ENCODE results near the gene BCL2L12. TPM values are rescaled to one million over a fixed set of nuclear protein-coding genes. Genes with fewer than 3 reads are reported as not detected.

Gene BCL2L12
- total and polyA plus RNA-seq, 2 donors (not counting 3 experiments of a cell fraction or from before 2014, with no cell fraction given): 49.8 to 58.5 TPM

DNA sequence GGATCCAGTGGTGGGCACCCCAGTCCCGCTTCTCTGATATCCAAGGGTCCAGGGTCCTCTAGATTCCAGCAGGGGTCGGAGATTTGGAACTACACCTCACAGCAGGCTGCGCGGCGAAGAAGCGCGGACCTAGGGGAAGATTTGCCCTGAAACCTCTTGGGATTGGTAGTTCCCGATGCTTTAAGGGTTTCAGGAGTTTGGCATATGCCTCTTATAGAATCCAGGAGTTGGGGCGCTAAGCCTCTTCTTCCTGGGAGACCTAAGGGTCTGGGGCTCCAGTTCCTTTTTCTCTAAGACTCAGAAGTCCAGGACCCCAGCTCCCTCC, 349 bp downstream of the BCL2L12 start:
- DNase-seq (ENCODE audit: low read depth, low spot score) (no peak), FAIRE-seq (no peak)
- peak overlapping the region; percentile 88 for H3K4me2 ChIP-seq (ENCODE audit: insufficient read depth, low read length)
- H3K4me3 ChIP-seq (replicated peaks in 1 of 3; ENCODE audit: insufficient read depth in 1 of 3, low read depth in 1 of 3, low read length in 3 of 3): peak overlapping the region; percentile 42 to 88 (median 67)
- H3K4me1 ChIP-seq (ENCODE audit: control insufficient read depth, extremely low read depth, insufficient read depth, low read length): peaks cover 8% of the 10 kb centered on the region
- peak overlapping the region; percentile 53 for H2AFZ ChIP-seq (ENCODE audit: low read depth, low read length)
- peaks cover 17% of the 10 kb centered on the region for H3K79me2 ChIP-seq (ENCODE audit: control insufficient read depth, insufficient read depth, low read length)
- H3K9ac ChIP-seq (replicated peaks; ENCODE audit: extremely low read depth, insufficient read depth, low read length): peak overlapping the region; percentile 41
- CTCF ChIA-PET: interaction anchor here (2.2 kb wide), 2 partner anchors 10 to 23 kb away, joined by 9 to 15 read pairs; partner anchors contain the start of genes PRMT1 and SCAF1
- TSS peak; percentile 29 for BruUV-seq (replicated peaks)
- dilution Hi-C loops (cut with MboI; ENCODE audit: extremely low pct_ligation_motif_present, low sequenced_read_pairs): no loop called here
- H3K27me3 ChIP-seq (ENCODE audit: control insufficient read depth in 2 of 2, insufficient read depth in 2 of 2, low read length in 2 of 2): no peaks in the 10 kb centered on the region
- TF ChIP-seq POLR2AphosphoS5 (IDR thresholded peaks at IDR 0.05; ENCODE audit: insufficient read depth, low read depth, low read length) (no peak), EZH2 (IDR thresholded peaks at IDR 0.05; ENCODE audit: borderline replicate concordance, low read depth, low read length, severe bottlenecking) (no peak), CTCF (IDR thresholded peaks at IDR 0.05; ENCODE audit: extremely low read depth in 1 of 2, insufficient read depth in 1 of 2, low read depth in 1 of 2, low read length in 2 of 2) (no peak), JUN (IDR thresholded peaks at IDR 0.05; ENCODE audit: borderline replicate concordance, insufficient read depth, insufficient read length, low read depth) (no peak), POLR2A (IDR thresholded peaks at IDR 0.05; ENCODE audit: low read depth, low read length) (no peak), GATA2 (IDR thresholded peaks at IDR 0.05; ENCODE audit: insufficient read depth, insufficient read length, low read depth, low read length) (no peak), MYC (IDR thresholded peaks at IDR 0.05; ENCODE audit: low read depth, low read length) (no peak), FOS (IDR thresholded peaks at IDR 0.05; ENCODE audit: borderline replicate concordance, insufficient read depth, low read length) (no peak)
- TF ChIP-seq, protein P1, sequence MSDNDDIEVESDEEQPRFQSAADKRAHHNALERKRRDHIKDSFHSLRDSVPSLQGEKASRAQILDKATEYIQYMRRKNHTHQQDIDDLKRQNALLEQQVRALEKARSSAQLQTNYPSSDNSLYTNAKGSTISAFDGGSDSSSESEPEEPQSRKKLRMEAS (IDR thresholded peaks at IDR 0.05; ENCODE audit: insufficient read depth, insufficient read length): no peak
- H3K9me3 ChIP-seq (replicated peaks; ENCODE audit: control insufficient read depth, insufficient read depth, low read length): no peaks in the 10 kb centered on the region
- no peaks in the 10 kb centered on the region for H3K9me1 ChIP-seq (replicated peaks; ENCODE audit: control insufficient read depth, extremely low read depth, insufficient read depth, low read length)
- POLR2A ChIA-PET: interaction anchor here (0.8 kb wide), 1 partner anchor 24 kb away, joined by 3 read pairs; the partner anchor contains the start of gene SCAF1
- intact Hi-C loops (cut with micrococcal nuclease): no loop called here
- H3K36me3 ChIP-seq (ENCODE audit: control insufficient read depth in 2 of 2, extremely low read depth in 1 of 2, insufficient read depth in 2 of 2, low read length in 2 of 2): peaks cover 0 to 19% of the 10 kb centered on the region in 2 experiments
- no peaks in the 10 kb centered on the region for H4K20me1 ChIP-seq (replicated peaks; ENCODE audit: control insufficient read depth, extremely low read depth, insufficient read depth, low read length)
- peak overlapping the region; percentile 35 for H3K27ac ChIP-seq (ENCODE audit: insufficient read depth, low read depth, low read length)

Data from endothelial cell of umbilical vein (primary cell).